ENCODE data around the gene LDAF1.
"Not testable (repeated sequence)": the region's sequence is repeated elsewhere in the genome, so short reads cannot be mapped to it uniquely, and the experiment has no call there.

Gene LDAF1

GRCh38 chr16:21158208-21159110 is at the start of gene LDAF1:
Gene LDAF1, plus strand, starts transcription at chr16:21158674. Its CDS starts 2,509 bp downstream, at chr16:21161183.
- peak; percentile 86 for DNase-seq

GRCh38 chr16:21115551-21115950 is 42.9 kb upstream of the LDAF1 start:
- not testable (repeated sequence) for DNase-seq

DNA sequence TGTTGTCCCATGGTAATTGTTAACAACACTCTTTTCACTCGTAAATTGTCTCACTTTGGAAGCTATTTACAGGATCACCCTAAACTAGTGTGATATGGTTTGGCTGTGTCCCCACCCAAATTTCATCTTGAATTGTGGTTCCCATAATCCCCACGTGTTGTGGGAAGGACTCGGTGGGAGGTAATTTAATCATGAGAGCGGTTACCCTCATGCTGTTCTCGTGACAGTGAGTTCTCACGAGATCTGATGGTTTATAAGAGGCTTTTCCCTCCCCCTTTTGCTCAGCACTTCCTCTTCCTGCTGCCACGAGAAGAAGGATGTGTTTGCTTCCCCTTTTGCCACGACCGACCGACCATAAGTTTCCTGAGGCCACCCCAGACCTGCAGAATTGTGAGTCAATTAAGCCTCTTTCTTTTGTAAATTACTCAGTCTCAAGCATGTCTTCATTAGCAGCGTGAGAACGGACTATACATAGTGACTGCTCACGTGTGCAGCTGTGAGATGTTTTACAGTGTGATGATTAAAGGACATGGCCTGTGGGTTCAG is 42.3 kb upstream of the LDAF1 start:
- DNase-seq = peak; percentile 21

- no peak for DNase-seq
Observed at GRCh38 chr16:21117567-21117966, 40.9 kb upstream of the LDAF1 start.

DNA sequence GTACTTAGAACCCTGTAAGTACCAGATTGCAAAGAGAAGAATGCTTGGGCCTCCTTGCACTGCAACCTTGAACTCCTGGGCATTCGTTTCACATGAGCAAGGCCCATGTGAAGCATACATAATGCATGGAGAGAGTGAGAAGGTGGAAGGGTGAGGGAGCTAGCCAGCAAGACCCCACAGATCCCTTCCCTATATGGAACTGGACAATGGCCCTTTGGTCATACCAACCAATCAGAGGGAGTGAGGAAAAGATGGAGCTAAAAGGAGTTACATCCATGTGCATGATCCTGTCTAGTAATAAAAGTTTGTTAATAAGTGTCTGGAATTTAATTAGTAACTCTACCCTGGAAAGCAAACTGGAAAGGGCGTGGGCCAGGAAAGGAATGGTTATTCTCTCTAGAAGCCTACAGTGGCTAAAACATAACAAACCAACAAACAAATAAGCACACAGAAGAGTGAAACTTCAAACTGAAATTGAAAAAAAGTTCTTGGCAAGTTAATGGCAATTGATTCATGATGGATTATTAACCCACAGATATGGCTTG is 37.4 kb upstream of the LDAF1 start:
- DNase-seq = no peak

- no peak for DNase-seq
Observed at GRCh38 chr16:21125191-21125590, 33.3 kb upstream of the LDAF1 start.

DNA sequence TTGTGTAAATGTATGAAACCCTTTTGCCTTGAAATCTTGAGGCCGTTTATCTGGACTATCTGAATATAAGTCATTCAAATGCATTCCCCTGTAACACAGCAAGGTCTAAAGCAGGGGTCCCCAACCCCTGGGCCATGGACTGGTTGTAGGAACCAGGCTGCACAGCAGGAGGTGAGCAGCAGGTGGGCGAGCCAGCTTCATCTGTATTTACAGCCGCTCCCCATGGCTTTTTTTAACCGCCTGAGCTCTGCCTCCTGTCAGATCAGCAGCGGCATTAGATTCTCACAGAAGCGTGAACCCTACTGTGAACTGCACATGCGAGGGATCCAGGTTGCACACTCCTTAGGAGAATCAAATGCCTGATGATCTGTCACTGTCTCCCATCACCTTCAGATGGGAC is 32.0 kb upstream of the LDAF1 start:
- no peak for DNase-seq

DNA sequence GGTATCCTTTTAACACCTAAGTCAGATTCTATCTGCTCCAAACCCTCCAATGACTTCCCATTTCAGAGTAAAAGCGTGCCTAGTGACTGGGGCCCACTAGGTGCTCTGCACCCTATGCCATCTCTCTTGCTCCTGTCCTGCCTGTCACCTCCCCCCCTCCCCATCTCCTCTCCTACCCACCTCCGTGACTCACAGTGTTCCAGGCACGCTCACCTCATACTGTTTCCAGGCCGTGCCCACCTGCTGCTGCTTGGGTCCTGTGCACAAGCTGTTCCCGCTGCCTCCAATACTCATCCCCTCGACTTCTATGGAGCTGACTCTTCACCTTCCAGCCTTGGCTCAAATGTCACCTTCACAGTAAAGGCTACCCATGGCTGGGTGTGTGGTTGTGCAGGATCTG is 29.5 kb upstream of the LDAF1 start:
- DNase-seq = no peak

GRCh38 chr16:21130811-21131210 is 27.7 kb upstream of the LDAF1 start:
- DNase-seq = no peak

DNA sequence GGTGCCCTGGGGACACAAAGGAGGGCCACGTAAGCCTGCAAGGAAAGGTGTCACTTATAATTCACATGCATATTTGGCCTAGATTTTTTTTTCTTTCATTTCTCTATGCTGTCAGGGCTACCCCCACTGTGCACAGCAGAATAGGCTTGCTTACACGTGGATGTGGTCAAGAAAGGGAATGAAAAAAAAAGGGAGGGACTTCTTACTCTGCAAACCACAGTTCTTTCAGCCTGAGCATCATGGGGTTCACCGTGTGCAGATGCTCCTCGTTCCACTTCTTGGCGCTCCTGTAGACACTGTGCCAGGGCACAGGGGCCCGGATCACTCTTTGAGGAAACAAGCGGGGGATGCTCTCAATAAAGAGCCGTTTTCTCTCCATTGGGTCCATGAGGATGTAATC is 24.4 kb upstream of the LDAF1 start:
- DNase-seq = no peak

- no peak for DNase-seq
Observed at GRCh38 chr16:21145738-21146137, 12.7 kb upstream of the LDAF1 start.

DNA sequence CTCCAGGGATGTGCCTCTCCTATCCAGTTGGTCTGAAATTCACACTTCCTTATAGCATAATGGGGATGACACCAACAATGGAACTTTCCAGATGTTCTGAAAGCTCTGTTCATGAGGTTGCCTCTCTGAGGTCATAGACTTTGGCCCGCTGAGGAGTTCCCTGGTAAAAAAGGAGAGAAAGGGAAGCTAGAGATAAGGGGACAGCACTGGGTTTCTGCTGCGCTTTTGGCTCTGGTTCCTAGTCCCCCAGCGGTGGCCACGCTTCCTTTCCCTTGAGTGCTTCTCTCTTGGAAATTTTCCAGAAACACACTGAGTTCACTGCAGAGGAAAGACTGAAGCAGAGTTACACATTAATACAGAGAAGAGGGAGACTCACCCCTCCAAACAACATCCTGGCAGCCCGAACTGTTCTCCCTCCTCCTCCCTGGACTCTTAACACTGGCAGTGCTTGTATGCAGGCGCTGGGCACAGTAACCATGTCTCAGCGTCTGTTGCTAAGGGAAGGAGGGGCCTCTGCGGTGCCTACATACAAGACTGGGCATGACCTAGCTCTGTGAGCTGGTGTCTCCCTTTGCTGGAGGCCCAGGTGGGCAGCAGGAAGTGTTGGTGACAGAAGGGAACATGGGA is 8.0 kb upstream of the LDAF1 start, which contains the start of gene DNAH3:
DNAH3 (minus strand) TSS at position 472 of the 627 bp plus-strand sequence. CDS start 527 bp downstream, outside the sequence.
- DNase-seq = peak; percentile 25

DNA sequence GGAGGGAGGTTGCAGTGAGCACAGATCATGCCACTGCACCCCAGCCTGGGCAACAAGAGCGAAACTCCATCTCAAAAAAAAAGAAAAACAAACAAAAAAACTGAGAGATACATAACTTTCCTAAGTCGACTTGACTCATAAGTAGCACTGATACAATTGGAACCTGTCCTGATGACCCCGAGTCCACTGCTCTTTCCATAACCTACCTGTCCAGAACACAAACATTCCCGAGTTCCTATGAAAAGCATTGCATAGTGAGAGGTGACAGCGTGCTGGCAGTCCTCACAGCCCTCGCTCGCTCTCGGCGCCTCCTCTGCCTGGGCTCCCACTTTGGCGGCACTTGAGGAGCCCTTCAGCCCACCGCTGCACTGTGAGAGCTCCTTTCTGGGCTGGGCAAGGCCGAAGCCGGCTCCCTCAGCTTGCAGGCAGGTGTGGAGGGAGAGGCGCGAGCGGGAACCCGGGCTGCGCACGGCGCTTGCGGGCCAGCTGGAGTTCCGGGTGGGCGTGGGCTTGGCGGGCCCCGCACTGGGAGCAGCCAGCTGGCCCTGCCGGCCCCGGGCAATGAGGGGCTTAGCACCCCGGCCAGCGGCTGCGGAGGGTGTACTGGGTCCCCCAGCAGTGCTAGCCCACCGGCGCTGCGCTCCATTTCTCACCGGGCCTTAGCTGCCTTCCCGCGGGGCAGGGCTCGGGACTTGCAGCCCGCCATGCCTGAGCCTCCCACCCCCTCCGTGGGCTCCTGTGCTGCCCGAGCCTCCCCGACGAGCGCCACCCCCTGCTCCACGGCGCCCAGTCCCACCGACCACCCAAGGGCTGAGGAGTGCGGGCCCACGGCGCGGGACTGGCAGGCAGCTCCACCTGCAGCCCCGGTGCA is 6.1 kb upstream of the LDAF1 start:
- DNase-seq = not testable (repeated sequence)

DNA sequence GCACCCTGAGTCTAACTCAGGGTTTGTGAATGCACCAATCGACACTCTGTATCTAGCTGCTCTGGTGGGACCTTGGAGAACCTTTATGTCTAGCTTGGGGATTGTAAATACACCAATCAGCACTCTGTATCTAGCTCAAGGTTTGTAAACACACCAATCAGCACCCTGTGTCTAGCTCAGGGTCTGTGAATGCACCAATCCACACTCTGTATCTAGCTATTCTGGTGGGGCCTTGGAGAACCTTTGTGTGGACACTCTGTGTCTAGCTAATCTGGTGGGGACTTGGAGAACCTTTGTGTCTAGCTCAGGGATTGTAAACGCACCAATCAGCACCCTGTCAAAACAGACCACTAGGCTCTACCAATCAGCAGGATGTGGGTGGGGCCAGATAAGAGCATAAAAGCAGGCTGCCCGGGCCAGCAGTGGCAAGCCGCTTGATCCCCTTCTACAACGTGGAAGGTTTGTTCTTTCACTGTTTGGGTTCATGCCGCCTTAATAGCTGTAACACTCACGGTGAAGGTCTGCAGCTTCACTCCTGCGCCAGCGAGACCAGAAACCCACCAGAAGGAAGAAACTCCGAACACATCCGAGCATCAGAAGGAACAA is 5.2 kb upstream of the LDAF1 start:
- not testable (repeated sequence) for DNase-seq

- DNase-seq = not testable (repeated sequence)
Observed at GRCh38 chr16:21156011-21156410, 2.5 kb upstream of the LDAF1 start.

- peak; percentile 55 for DNase-seq
Observed at GRCh38 chr16:21156767-21157467, 1.6 kb upstream of the LDAF1 start.

GRCh38 chr16:21157632-21158031 is 842 bp upstream of the LDAF1 start:
- no peak for DNase-seq

DNA sequence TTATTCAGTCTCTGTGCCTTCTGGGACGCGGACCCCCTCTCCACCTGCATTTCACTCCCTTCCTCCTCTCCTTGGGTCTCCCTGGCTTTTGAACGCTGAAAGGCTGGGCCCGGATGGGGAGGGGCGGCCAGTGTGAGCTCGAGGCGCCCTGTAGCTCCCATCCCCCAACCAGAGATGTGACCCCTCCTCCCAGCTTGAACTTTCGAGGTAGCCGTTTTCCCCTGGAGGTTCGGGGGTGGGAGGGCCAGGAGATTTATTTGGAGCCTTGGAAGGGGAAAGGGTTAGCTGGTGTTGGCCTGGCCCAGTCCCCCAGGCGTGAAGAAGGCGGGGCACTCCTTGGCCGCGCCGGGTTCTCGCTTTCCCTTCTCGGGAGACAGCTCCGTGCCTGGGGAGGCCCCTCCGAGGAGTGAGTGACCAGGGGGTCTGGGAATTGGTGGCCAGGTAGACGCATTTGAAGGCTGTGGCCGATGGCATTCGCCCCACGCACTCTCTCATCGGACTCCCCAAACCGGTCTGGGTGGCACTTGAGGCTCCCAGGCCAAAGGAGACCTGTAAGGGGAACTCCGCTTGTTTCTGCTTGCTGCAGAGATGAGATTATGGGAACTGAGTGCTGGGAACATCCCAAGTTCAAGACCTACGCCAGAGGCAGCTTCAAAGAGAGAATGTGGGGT is 942 bp downstream of the LDAF1 start:
- peak; percentile 42 for DNase-seq

DNA sequence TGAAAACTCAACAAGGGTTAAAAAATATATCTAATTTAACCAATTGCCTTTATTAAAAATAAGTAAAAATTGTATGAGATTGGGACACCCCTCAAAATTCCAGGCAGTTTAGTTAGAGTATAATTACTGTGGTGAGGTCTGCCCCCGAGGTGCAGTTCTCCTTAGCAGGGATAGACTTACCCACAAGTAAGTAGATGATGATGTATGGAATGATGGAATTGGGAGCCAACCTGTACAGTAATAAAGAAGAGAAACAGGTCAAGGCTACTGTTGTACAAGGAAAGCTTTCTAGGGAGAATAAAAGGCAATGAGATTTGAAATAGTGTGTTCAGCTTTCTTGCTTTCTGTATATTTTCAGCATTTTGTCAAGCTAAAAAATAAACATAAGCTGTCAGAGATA is 1.8 kb downstream of the LDAF1 start:
- no peak for DNase-seq

DNA sequence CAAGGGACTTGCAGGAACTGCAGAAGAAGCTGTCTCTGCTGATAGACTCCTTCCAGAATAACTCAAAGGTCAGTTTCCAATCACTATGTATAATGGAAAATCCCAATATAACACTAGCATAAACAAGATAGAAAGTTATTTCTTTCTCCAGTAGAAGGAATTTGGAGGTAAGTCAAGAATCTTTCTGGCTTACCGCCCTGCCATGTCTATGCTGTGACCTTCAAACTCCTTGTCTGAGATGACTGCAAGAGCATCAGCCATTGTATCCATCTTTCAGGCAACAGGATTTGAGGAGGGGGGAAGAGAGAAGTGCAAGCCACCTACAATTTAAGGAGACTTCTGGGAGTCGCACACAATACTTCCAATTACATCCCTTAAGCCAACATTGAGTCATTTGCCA is 2.7 kb downstream of the LDAF1 start:
- no peak for DNase-seq

GRCh38 chr16:21162661-21163151 is 4.2 kb downstream of the LDAF1 start:
- peak; percentile 55 for DNase-seq
